A673 (cell line): Measurements from ENCODE around the gene FREM1. TPM values are rescaled to one million over a fixed set of nuclear protein-coding genes. Genes with fewer than 3 reads are reported as not detected.

Experiments used
- BruUV-seq: library from RNA; stranded (reverse); fragments of 400-500 nt; replicated peaks from 2 replicates; lab custom pipeline; 2021; lab: Mats Ljungman, UMichigan
- CTCF ChIA-PET: fragments of 300-600 bp; sonication (Branson Sonifier 250); formaldehyde crosslinking; loops from one replicate; lab custom pipeline; 2022; ENCODE audit warnings: antibody characterized with exemption; lab: Charles Lee
- POLR2A ChIA-PET: fragments of 300-600 bp; sonication (Branson Sonifier 250); formaldehyde crosslinking; loops from one replicate; lab custom pipeline; 2022; ENCODE audit warnings: antibody characterized with exemption; ENCODE audit not compliant: low non-redundant PET; lab: Charles Lee
- DNase-seq: peaks from one replicate; pipeline ENCODE4 v3.0.0-alpha.2; 2015; ENCODE audit warnings: low spot score
- H3K27ac ChIP-seq: fragments of 200-600 bp; sonication (generic); 2 replicates; pipeline ENCODE4 v1.5.1; 2016; ENCODE audit warnings: mixed run types, low read depth, mild to moderate bottlenecking, mixed read lengths, antibody characterized with exemption, low read length; ENCODE audit not compliant: poor library complexity, severe bottlenecking
- H3K27me3 ChIP-seq: fragments of 200-600 bp; sonication (generic); replicated peaks from 2 replicates; pipeline ENCODE4 v1.6.1; 2017; ENCODE audit warnings: mixed run types, low read depth, mild to moderate bottlenecking, mixed read lengths, antibody characterized with exemption, low read length; ENCODE audit not compliant: insufficient read depth, poor library complexity
- H3K36me3 ChIP-seq: fragments of 200-600 bp; sonication (generic); 2 replicates; pipeline ENCODE4 v1.6.1; 2016; ENCODE audit warnings: mixed run types, mild to moderate bottlenecking, mixed read lengths, antibody characterized with exemption, low read length; ENCODE audit not compliant: insufficient read depth, poor library complexity, severe bottlenecking
- H3K4me1 ChIP-seq: fragments of 200-600 bp; sonication (generic); 2 replicates; pipeline ENCODE4 v1.6.1; 2017; ENCODE audit warnings: mixed run types, mild to moderate bottlenecking, mixed read lengths, antibody characterized with exemption, low read length; ENCODE audit not compliant: insufficient read depth, poor library complexity, severe bottlenecking
- H3K4me3 ChIP-seq: fragments of 200-600 bp; sonication (generic); 2 replicates; pipeline ENCODE4 v1.5.1; 2016; ENCODE audit warnings: low read depth, mixed run types, mild to moderate bottlenecking, mixed read lengths, low read length; ENCODE audit not compliant: poor library complexity, severe bottlenecking
- H3K9me3 ChIP-seq: fragments of 200-600 bp; sonication (generic); 2 replicates; pipeline ENCODE4 v1.6.1; 2016; ENCODE audit warnings: mixed run types, low read depth, mild to moderate bottlenecking, mixed read lengths, antibody characterized with exemption, low read length; ENCODE audit not compliant: poor library complexity, severe bottlenecking
- CTCF ChIP-seq: fragments of 300-800, 200-600 bp; sonication (generic); conservative IDR thresholded peaks from 2 replicates; pipeline ENCODE4 v1.5.1; 2017; ENCODE audit warnings: low read depth, mild to moderate bottlenecking, antibody characterized with exemption, low read length, moderate library complexity, mixed read lengths
- EZH2 ChIP-seq: fragments of 200-600 bp; sonication (generic); IDR thresholded peaks from 2 replicates; pipeline ENCODE4 v1.6.1; 2017; ENCODE audit warnings: borderline replicate concordance, low read depth, mild to moderate bottlenecking, mixed read lengths, antibody characterized with exemption, low read length; ENCODE audit not compliant: poor library complexity, severe bottlenecking
- intact Hi-C: fragments of 100-400 bp; cut with micrococcal nuclease; formaldehyde crosslinking; loops from one replicate; pipeline ENCODE4 v1.10.0; 2022; ENCODE audit not compliant: unreplicated experiment
- total RNA-seq: library from RNA; stranded (reverse); gene quantifications from 2 replicates; pipeline ENCODE4 v1.2.3, GENCODE V29; 2021

FREM1 gene
- total RNA-seq, 1 experiment from 2014 or later = 4.2 TPM

DNA sequence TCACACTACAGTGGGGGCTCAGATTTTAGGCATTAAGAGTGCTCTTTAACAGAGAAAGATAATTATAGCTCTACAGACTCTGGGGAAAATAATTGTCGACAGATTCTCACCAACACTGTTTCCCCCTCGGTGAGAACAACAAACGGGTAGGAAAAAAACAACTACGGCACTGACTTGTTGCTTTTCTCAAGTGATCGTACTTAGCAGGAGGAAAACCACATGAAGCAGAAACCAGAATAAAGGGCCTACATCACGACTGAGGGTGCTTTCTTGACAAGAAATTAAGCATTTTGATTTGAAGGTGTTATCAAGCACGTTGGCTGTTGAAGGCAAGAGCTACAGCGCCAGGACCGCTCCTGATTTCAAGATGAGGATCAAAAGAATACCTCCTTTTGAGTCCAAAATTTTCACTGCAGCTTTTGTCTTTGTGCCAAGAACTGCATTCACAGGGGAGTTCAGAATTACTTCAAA is 160.5 kb downstream of the FREM1 start:
- POLR2A ChIA-PET = no interaction called here
- TF ChIP-seq EZH2 = no peak
- TF ChIP-seq CTCF = no peak
- H3K27ac ChIP-seq = no peak overlapping the region
- H3K4me3 ChIP-seq = no peak overlapping the region
- no peaks in the 10 kb centered on the region for H3K9me3 ChIP-seq
- DNase-seq = no peak
- no peaks in the 10 kb centered on the region for H3K27me3 ChIP-seq
- no peaks in the 10 kb centered on the region for H3K36me3 ChIP-seq
- CTCF ChIA-PET = no interaction called here
- H3K4me1 ChIP-seq = peaks cover 19% of the 10 kb centered on the region
- no TSS peak for BruUV-seq
- intact Hi-C loops = no loop called here

DNA sequence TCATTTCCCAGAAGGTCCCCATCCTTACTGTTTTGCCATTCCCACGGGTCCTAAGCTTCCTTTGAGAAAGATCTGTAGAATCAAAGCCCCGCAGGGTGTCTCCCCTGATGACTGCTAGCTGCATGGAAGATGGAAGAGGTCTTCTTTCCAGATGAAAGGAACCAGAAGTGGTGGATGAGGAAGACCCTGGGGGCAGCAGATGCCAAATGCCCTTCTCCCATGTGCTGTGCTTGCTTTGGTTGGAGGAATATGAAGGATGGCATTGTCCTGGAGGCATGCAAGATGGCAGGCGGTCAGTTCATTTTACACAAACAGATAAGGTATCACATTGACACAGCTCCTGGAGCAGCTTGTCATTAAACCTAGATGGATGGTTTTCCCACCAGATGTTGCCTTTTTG is 161.9 kb downstream of the FREM1 start:
- no peak overlapping the region for H3K4me3 ChIP-seq
- DNase-seq = peak; percentile 10
- POLR2A ChIA-PET = no interaction called here
- TF ChIP-seq CTCF (no peak), EZH2 (no peak)
- no peaks in the 10 kb centered on the region for H3K36me3 ChIP-seq
- no peak overlapping the region for H3K27ac ChIP-seq
- intact Hi-C loops = no loop called here
- H3K27me3 ChIP-seq = no peaks in the 10 kb centered on the region
- no TSS peak for BruUV-seq
- CTCF ChIA-PET = no interaction called here
- no peaks in the 10 kb centered on the region for H3K9me3 ChIP-seq
- H3K4me1 ChIP-seq = peaks cover 19% of the 10 kb centered on the region

- Histone ChIP-seq H3K9me3 (no peaks in the 10 kb centered on the region), H3K4me1 (peaks cover 25% of the 10 kb centered on the region), H3K4me3 (no peak overlapping the region), H3K36me3 (no peaks in the 10 kb centered on the region), H3K27ac (no peak overlapping the region), H3K27me3 (no peaks in the 10 kb centered on the region)
- TF ChIP-seq EZH2 = no peak
- ChIA-PET CTCF (no interaction called here), POLR2A (no interaction called here)
- no peak for DNase-seq
- BruUV-seq = no TSS peak
- intact Hi-C loops = no loop called here
These were observed 163.1 kb downstream of the FREM1 start for GRCh38 chr9:14747111-14747510.

DNA sequence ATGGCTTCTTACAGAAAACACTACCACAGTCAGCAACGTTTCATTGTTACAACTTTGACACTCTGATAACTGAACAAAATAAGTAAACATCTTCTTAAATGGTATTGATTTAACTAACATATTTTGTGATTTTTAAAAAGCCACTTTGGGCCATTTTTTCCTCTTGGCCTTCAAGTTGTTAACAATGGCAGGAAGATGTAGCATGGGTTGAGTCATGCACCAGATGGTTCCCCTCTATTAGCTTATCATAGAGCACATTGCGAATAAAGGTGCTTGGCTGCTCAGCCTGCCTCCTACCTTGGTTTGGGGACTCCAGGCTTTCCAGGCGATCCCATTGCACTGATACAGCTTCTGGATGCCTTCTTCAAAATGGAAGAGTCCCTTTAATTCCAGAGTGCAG is 163.6 kb downstream of the FREM1 start:
- no peaks in the 10 kb centered on the region for H3K27me3 ChIP-seq
- no peak overlapping the region for H3K27ac ChIP-seq
- no peaks in the 10 kb centered on the region for H3K36me3 ChIP-seq
- no peak for DNase-seq
- TF ChIP-seq EZH2 (no peak), CTCF (no peak)
- BruUV-seq = no TSS peak
- H3K9me3 ChIP-seq = no peaks in the 10 kb centered on the region
- ChIA-PET CTCF (no interaction called here), POLR2A (no interaction called here)
- peaks cover 26% of the 10 kb centered on the region for H3K4me1 ChIP-seq
- intact Hi-C loops = no loop called here
- H3K4me3 ChIP-seq = no peak overlapping the region
